Measurements from ENCODE around the gene GPRIN1.

DNA sequence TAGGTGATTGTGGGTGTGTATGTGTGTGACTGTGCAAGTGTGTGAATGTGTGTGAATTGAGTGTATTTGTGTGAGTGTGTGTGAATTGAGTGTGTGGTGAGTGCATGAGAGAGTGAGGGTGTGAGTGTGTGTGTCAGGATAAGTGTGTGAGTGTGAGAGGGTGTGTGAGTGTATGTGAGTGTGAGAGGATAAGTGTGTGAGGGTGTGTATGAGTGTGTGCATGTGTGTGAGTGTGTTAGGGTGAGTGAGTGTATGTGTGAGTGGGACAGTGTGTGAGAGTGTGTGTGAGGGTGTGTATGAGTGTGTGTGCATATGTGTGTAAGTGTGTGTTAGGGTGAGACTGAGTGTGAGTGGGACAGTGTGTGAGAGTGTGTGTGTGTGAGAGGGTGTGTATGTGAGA is 21.7 kb downstream of the GPRIN1 start:
- TF ChIP-seq CTCF (IDR thresholded peaks at IDR 0.05) = no peak
- TF ChIP-seq POLR2A (IDR thresholded peaks at IDR 0.05) = no peak

Data from Peyer's patch (tissue), 4 donors.